NCI-H1417 treated with DMSO at 0.1 percent for 48 hours (cell line): Measurements from ENCODE around the gene CD74.

Experiments
- DNase-seq: peaks from one replicate; lab custom pipeline; 2025; lab: John Stamatoyannopoulos, UW

CD74 gene

GRCh38 chr5:150358261-150359095, 54.2 kb downstream of the CD74 start:
- no peak for DNase-seq

- DNase-seq: peak; percentile 39
Observed at GRCh38 chr5:150357326-150358260, 55.1 kb downstream of the CD74 start, which contains the start of gene TCOF1. TCOF1 (plus strand) TSS chr5:150357697; CDS start chr5:150357747, 50 bp downstream.

GRCh38 chr5:150356575-150357294, 56.0 kb downstream of the CD74 start:
- DNase-seq: no peak

- DNase-seq: no peak
Observed at GRCh38 chr5:150355791-150356190, 56.9 kb downstream of the CD74 start.

GRCh38 chr5:150353032-150353675, 59.6 kb downstream of the CD74 start:
- DNase-seq: no peak

GRCh38 chr5:150352244-150353031, 60.3 kb downstream of the CD74 start:
- DNase-seq: no peak
